T1000 (cell line): Measurements from ENCODE around the gene COL13A1.

Experiments used
- DNase-seq: peaks from one replicate; lab custom pipeline; 2025; ENCODE audit warnings: mixed read lengths; lab: John Stamatoyannopoulos, UW

Gene COL13A1

GRCh38 chr10:69845574-69846292, 44.0 kb downstream of the COL13A1 start:
- peak; percentile 52 for DNase-seq

DNA sequence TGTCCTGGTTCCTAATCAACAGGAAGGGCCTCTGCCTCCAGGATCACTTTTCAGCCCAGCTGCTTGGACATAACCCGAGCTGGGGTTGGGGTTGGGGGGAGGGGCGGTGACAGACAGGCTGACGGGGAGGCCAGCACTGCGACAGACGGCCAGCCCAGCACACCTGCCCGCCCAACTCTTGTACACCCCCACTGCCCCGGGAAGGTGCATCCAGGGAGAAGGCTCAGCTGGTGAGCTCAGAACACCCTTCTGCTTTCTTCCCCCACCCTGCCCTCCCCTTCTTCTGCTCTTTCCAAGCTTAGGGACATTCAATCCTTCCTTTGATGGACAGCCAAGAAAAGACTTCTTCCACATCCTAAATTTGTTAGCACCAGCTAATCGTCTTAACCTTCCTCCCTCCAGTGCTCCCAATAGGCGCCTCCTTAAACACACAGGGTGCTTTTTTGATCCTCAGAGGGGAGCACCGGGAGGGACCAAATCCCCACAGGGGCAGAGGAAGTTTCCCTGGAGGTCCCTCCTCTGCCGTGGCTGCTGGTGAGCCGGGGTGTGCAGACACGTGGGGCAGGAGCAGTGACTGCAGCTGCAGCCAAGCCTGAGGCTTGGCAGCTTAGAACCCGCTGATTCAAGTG, 44.7 kb downstream of the COL13A1 start:
- DNase-seq, result no peak

DNA sequence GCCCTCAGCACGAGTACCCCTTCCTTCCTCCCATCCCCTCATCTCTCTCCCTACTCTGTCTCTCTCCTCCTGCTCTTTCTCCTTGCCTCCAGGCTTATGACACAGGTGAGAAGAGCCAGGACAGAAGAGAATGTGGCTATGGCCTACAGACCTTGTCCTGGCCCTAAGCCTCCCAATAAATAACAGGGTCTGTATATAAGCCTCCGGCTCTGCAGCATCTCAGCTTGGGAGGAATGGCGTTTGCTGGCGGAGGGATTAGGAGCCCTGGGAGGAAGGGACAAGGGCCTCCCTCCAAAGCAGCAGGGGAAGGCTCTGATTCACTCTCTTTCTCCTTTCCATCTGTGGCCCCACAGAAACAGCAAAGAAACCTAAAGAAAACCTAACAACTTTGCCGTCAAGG, 45.8 kb downstream of the COL13A1 start:
- DNase-seq, result no peak

- DNase-seq, result no peak
Observed at GRCh38 chr10:69847883-69848282, 46.2 kb downstream of the COL13A1 start.

- no peak for DNase-seq
Observed at GRCh38 chr10:69848454-69848853, 46.7 kb downstream of the COL13A1 start.

DNA sequence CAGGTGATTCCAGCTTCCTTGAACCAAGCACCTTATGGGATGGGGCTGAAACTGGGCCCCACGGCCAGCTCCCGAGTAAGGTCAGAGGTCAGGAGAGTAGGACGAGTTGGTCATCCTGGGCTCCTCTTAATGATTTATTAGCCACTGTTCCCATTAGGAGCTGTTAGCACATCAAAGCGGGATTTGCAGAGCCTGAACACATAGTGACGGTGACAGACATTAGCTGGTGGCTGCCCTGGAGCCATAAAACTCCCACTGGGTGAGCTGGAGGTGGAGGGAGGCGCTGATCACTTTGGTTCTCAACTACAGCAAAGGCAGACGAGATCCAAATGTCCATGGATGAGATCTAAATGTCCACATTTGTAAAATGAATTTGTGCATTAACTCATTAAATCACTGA, 48.1 kb downstream of the COL13A1 start:
- DNase-seq, result no peak

DNA sequence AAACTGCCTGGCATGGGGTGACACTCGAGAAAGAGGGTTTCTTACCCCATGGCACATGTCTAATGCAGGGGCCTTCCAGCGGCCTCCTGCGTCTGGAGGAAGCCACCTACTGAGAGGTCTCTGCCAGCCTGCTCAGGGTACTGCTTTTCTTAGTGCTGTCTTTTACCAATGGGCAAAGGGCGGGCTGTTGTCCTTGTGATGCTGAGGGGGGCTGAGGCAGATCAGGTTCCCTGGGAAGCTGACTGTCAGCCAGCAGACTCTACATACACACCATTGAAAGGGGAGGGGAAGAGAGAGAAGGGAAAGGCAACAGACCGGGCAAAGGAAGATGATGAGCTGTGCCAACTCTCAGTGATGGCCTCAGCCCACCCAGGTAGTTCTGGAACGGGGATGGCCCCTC, 48.7 kb downstream of the COL13A1 start:
- DNase-seq, result no peak

GRCh38 chr10:69851306-69851705, 49.6 kb downstream of the COL13A1 start:
- DNase-seq, result no peak

DNA sequence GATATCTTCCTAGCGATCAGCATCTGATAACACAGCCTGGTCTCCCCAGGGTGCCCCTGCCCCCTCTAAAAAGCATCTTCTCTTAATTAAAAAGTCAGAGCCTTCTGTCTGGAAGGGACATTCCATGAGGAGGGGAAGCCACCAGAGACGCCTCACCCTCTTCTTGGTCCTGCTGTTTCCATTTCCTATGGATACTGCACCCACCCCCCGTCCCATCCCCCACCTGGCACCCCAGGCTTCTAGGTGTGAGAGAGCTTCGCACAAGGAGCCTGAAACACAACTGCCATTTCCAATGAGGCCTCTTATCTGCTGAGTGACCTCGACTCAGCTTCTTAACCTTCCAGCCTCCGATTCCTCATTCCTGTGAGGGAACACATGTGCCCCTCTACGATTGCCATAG, 51.4 kb downstream of the COL13A1 start:
- DNase-seq, result no peak

- no peak for DNase-seq
Observed at GRCh38 chr10:69854511-69855345, 53.0 kb downstream of the COL13A1 start.

GRCh38 chr10:69855346-69856111, 53.8 kb downstream of the COL13A1 start:
- DNase-seq, result no peak

DNA sequence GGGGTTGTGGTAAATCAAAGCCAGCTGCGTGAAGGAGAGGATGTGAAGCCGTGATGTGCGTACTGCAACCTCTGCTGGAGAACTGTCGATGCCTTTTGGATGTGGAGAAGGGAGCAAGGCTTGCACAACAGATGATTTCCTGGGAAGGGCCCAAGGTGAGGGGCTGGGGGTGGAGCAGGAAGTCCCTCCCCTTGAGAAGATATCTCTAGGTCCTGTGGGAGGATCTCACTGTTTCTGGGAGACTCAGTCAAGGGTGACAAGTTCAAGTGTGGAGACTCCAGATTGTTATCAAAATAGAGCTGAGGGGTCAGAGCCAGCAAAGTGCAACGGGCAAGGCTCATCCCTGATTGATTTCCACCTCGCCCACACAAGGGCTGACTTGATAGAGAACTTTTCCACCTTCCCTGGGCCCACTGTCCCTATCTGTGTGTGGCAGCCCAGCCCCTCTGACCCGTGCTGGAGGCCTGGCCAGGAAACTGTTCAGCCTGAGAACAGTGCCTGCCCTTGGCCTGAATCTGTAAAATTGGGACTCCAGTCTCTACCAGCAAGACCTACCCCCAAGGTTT, 55.0 kb downstream of the COL13A1 start:
- DNase-seq, result no peak

DNA sequence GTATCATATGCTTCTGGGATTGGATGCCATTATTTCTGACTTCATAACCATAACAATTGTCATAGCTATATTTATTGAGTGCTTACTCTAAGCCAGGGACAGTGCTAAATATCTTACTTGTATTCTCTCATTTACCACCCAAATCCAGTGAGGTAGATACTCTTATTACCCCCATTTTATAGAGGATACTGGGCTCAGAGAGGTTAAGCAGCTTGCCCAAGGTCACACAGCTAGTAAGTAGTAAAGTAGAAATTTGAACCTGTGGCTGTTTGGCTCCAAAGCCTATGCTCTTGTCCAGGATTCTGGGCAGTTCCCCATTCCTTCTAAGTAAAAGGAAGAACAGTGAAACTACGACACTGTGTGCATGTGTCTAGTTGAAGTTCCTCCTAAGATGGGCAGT, 56.5 kb downstream of the COL13A1 start:
- no peak for DNase-seq

- DNase-seq, result no peak
Observed at GRCh38 chr10:69860271-69860670, 58.6 kb downstream of the COL13A1 start.

DNA sequence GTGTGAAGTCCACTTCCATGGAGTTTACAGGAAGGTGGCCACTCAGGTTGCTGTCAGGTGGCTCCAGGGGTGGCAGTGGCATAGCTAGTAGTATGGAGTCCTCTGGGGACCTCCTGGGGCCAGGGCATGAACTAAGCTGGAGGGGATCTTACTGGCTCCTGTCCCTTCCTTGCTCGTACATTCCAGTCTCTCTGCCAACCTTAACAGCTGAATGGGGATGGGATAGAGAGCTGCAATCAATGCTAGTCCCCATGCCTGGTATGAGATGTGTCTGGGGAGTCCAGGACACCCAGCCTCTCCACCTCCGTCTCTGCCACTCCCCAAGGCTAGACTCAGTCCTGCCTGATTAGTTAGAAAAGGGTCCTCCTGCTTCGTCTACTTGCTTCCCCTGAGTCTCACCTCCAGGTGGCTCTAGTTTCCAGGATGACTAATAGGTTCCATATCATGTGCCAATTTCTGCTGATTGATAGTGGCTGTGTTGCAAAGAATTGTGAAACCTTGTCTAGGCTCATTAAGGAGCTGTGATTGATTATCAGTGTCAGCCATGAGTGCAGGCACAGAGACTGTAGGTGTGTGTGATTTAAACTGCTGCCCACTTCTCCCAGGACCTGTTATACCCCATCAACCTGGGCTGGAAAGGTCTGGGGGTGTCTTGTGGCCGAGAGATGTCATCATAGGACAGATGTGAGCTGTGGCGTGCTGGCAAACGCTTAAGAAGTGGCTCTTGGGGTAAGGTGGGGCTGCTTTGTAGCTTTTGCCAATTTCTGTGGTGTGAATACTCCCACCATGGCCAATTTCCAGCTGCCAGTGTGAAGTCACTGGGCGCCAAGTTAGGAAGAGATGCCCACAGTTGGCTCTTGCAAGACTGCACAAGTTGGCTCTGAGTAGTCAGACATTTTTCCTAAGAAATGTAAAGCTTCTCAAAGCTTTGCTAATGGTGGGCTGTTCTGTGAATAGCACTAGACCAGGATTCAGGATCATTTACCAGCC, 59.8 kb downstream of the COL13A1 start:
- peak; percentile 60 for DNase-seq

GRCh38 chr10:69862882-69863530, 61.3 kb downstream of the COL13A1 start:
- DNase-seq, result no peak

GRCh38 chr10:69863580-69863979, 61.9 kb downstream of the COL13A1 start:
- no peak for DNase-seq

DNA sequence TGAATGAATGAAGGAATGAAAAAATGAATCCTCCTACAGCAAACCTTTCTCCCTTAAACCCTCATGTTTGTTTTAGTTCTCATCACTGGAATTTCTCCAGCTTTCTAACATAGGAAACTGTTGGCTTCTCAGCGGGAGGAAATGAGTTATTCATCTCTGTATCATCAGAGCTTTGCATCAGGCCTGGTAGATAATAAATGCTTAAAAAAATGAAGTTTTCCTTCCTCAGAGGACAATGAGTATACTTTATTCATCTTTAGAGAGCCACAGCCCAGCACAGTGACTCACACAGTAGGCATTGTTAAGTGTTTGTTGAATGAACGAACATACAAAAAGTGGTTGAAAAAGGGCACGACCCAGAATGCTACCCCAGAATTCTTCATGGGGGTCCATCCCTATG, 62.6 kb downstream of the COL13A1 start:
- DNase-seq, result peak; percentile 49

GRCh38 chr10:69865450-69865849, 63.7 kb downstream of the COL13A1 start:
- DNase-seq, result no peak

DNA sequence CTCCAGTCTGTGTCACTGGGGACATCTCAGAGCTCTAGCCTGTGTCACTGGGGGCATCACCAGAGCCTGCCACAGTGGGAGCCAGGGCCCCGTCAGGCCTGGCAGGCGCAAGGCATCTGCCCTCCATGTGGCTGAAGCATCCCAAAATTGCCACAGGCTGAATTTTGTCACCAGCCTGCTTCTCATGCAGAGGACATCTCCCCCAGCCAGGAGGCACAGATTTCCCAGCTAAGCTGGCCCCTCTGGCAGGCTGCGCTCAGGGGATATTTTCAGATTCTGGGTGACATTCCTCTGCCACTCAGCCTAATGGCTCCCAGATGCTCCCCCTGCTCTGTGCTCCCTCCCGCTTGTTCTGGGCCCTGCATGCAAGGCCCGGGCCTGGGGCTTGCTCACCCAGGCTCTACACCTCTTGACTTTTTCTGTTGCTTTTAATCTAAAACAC, 64.6 kb downstream of the COL13A1 start:
- DNase-seq, result no peak
